AG08395 (cell line): ENCODE measurements around the gene ATP5F1C.

ENCODE experiments used
- DNase-seq: peaks from one replicate; pipeline ENCODE4 v3.0.0; 2012; ENCODE audit warnings: mixed read lengths, low spot score

The ATP5F1C gene

GRCh38 chr10:7853226-7853842 is 65.4 kb downstream of the ATP5F1C start:
- DNase-seq = no peak

GRCh38 chr10:7853890-7854289 is 65.9 kb downstream of the ATP5F1C start:
- DNase-seq = no peak

- DNase-seq = no peak
These were observed 67.2 kb downstream of the ATP5F1C start for GRCh38 chr10:7855205-7855604.

- DNase-seq = no peak
These were observed 68.7 kb downstream of the ATP5F1C start for GRCh38 chr10:7856678-7857077.

- DNase-seq = no peak
These were observed 69.3 kb downstream of the ATP5F1C start for GRCh38 chr10:7857262-7857661.
